Esophagus squamous epithelium (tissue), 4 donors: ENCODE measurements around the gene ACLY.
"Not testable (repeated sequence)": the region's sequence is repeated elsewhere in the genome, so short reads cannot be mapped to it uniquely, and the experiment has no call there.

Source experiments
- CTCF ChIP-seq, 6 experiments: fragments of 450-650 bp in 4 of 6; fragments of 200-600 bp in 2 of 6; sonication (generic) in 2 of 6; IDR thresholded peaks; one replicate each; pipeline ENCODE4 v1.5.1; 2016 to 2019; ENCODE audit warnings: antibody characterized with exemption in 6 of 6, mild to moderate bottlenecking in 4 of 6, moderate library complexity in 4 of 6
- POLR2A ChIP-seq, 4 donors: fragments of 450-650 bp; IDR thresholded peaks; one replicate each; pipeline ENCODE4 v1.6.1; 2017; ENCODE audit warnings: antibody characterized with exemption in 4 of 4, mild to moderate bottlenecking in 4 of 4, moderate library complexity in 3 of 4

- not testable (repeated sequence) for TF ChIP-seq CTCF, POLR2A (IDR thresholded peaks at IDR 0.05)
Measured at GRCh38 chr17:41840781-41841180, 78.0 kb downstream of the ACLY start.
